Measurements from ENCODE around the gene NAA20. TPM values are rescaled to one million over a fixed set of nuclear protein-coding genes. Genes with fewer than 3 reads are reported as not detected.

NAA20 gene
- total RNA-seq, 4 donors from 2014 or later: 45.5 to 73.2 (median 61.5) TPM

- ATAC-seq (peak; percentile 50 to 72), DNase-seq (peak in 1 of 2 donors; percentile 59)
- peak overlapping the region; percentile 80 to 91 (median 82) for H3K27ac ChIP-seq
- peak overlapping the region; percentile 29 to 41 (median 33) for H3K4me3 ChIP-seq
- in situ Hi-C loops (cut with MboI; ENCODE audit: low sequenced_read_pairs in 4 of 4): loop anchor here (5.0 to 10.0 kb wide), 5 partner anchors 210 to 305 kb away; no protein-coding TSS in a partner anchor
- peaks cover 0 to 21% of the 10 kb centered on the region in 2 donors for H3K36me3 ChIP-seq
- H3K9me3 ChIP-seq: no peaks in the 10 kb centered on the region
- peaks cover 52 to 78% of the 10 kb centered on the region in 2 donors for H3K4me1 ChIP-seq
- H3K27me3 ChIP-seq: no peaks in the 10 kb centered on the region
- TF ChIP-seq POLR2A (IDR thresholded peaks at IDR 0.05): peak in 1 of 2 donors; percentile 43
- TF ChIP-seq, protein P1, sequence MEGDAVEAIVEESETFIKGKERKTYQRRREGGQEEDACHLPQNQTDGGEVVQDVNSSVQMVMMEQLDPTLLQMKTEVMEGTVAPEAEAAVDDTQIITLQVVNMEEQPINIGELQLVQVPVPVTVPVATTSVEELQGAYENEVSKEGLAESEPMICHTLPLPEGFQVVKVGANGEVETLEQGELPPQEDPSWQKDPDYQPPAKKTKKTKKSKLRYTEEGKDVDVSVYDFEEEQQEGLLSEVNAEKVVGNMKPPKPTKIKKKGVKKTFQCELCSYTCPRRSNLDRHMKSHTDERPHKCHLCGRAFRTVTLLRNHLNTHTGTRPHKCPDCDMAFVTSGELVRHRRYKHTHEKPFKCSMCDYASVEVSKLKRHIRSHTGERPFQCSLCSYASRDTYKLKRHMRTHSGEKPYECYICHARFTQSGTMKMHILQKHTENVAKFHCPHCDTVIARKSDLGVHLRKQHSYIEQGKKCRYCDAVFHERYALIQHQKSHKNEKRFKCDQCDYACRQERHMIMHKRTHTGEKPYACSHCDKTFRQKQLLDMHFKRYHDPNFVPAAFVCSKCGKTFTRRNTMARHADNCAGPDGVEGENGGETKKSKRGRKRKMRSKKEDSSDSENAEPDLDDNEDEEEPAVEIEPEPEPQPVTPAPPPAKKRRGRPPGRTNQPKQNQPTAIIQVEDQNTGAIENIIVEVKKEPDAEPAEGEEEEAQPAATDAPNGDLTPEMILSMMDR (IDR thresholded peaks at IDR 0.05 in 4 of 5, conservative IDR thresholded peaks at IDR 0.05 in 1 of 5): no peak
- intact Hi-C loops (cut with DNase I; ENCODE audit: low total_unique reads): loop anchor here (1.0 to 5.0 kb wide), 2 partner anchors 110 to 212 kb away; no protein-coding TSS in a partner anchor
Measured at GRCh38 chr20:19996917-19997316, 20.2 kb upstream of the NAA20 start.

DNA sequence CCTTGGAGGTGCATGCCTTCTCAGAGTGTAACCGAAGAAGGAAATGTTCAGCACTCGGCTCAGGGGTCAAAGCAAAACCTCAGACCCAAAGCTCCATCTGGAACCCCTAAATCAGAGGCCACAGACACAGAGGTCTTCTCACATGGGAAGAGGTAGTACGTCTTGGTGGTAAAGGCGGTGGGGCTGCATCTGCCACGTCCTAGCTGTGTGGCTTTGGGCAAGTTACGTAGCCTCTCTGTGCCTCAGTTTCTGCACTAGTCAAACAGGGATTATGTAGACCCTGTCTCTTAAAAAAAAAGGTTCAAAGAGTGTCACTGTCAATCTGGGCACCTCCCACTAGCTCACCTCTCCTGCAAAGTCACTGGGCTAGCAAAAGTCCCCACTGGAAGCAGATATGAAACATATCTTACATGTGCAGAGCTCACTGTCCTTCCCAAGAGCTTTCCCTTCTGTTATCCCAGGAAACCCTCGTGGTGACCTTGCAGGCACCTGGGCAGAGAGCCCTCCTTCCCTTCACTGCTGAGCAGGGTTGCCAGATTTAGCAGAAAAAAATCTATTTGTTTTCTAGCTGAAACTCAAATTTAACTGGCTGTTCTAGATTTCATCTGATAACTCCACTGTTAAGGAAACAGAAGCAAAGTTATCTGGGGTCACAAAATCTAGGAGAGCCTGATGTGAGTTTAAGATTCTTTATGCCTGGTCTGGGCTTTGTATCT, 18.0 kb upstream of the NAA20 start:
- intact Hi-C loops (cut with DNase I; ENCODE audit: low total_unique reads): loop anchor here (5.0 kb wide), 1 partner anchor 112 kb away; no protein-coding TSS in a partner anchor
- ATAC-seq (no peak), DNase-seq (no peak)
- Histone ChIP-seq H3K36me3 (peaks cover 0 to 21% of the 10 kb centered on the region in 2 donors), H3K4me3 (no peak overlapping the region), H3K27me3 (no peaks in the 10 kb centered on the region), H3K9me3 (no peaks in the 10 kb centered on the region), H3K4me1 (peaks cover 58 to 78% of the 10 kb centered on the region in 2 donors), H3K27ac (peak overlapping the region in 2 of 4 donors; percentile 82 to 86)
- no peak for TF ChIP-seq POLR2A (IDR thresholded peaks at IDR 0.05)
- TF ChIP-seq, protein P1 (IDR thresholded peaks at IDR 0.05 in 4 of 5, conservative IDR thresholded peaks at IDR 0.05 in 1 of 5): no peak
- in situ Hi-C loops (cut with MboI; ENCODE audit: low sequenced_read_pairs in 4 of 4): loop anchor here (5.0 to 10.0 kb wide), 5 partner anchors 212 to 307 kb away; no protein-coding TSS in a partner anchor

DNA sequence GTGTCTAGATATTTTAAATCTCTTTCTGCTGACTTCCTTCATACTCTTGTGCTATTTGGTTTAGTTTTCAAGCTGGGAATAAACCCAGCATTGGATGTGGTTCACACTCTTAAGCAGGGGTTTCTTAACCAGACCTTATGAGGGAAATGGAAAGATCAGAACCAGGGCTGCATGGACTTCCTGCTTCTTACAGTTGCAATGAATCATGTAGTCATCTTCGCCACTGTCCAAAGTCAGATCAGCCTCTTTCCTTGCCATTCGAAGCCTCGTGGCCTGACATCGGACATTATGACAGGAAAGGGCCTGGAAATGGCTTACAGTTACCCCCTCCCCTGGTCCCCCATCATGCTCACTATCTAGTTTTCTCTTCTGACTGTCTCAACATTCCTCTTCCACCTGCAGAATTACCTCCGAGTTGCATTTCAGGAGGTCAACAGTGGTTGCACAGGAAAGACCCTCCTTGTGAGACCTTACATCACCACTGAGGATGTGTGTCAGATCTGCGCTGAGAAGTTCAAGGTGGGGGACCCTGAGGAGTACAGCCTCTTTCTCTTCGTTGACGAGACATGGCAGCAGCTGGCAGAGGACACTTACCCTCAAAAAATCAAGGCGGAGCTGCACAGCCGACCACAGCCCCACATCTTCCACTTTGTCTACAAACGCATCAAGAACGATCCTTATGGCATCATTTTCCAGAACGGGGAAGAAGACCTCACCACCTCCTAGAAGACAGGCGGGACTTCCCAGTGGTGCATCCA, 16.8 kb upstream of the NAA20 start:
- Histone ChIP-seq H3K27ac (peak overlapping the region in 3 of 4 donors; percentile 27 to 86 (median 82)), H3K9me3 (no peaks in the 10 kb centered on the region), H3K36me3 (peaks cover 0 to 21% of the 10 kb centered on the region in 2 donors), H3K4me1 (peaks cover 50 to 70% of the 10 kb centered on the region in 2 donors), H3K27me3 (no peaks in the 10 kb centered on the region), H3K4me3 (no peak overlapping the region)
- intact Hi-C loops (cut with DNase I; ENCODE audit: low total_unique reads) (no loop called here), in situ Hi-C loops (cut with MboI; ENCODE audit: low sequenced_read_pairs in 4 of 4) (no loop called here)
- DNase-seq (no peak), ATAC-seq (no peak)
- TF ChIP-seq, protein P1 (IDR thresholded peaks at IDR 0.05 in 4 of 5, conservative IDR thresholded peaks at IDR 0.05 in 1 of 5): no peak
- TF ChIP-seq POLR2A (IDR thresholded peaks at IDR 0.05): no peak

- Histone ChIP-seq H3K4me3 (peak overlapping the region in 3 of 4 donors; percentile 25 to 50 (median 42)), H3K4me1 (peaks cover 34 to 51% of the 10 kb centered on the region in 2 donors), H3K27ac (peak overlapping the region; percentile 74 to 86 (median 84)), H3K9me3 (no peaks in the 10 kb centered on the region), H3K27me3 (no peaks in the 10 kb centered on the region), H3K36me3 (peaks cover 0 to 21% of the 10 kb centered on the region in 2 donors)
- peak in 1 of 2 donors; percentile 61 for DNase-seq
- ATAC-seq: peak; percentile 41 to 65
- intact Hi-C loops (cut with DNase I; ENCODE audit: low total_unique reads) (loop anchor here (2.0 kb wide), 1 partner anchor 28 kb away; no protein-coding TSS in a partner anchor), in situ Hi-C loops (cut with MboI; ENCODE audit: low sequenced_read_pairs in 4 of 4) (no loop called here)
- TF ChIP-seq, protein P1 (IDR thresholded peaks at IDR 0.05 in 4 of 5, conservative IDR thresholded peaks at IDR 0.05 in 1 of 5): no peak
- TF ChIP-seq POLR2A (IDR thresholded peaks at IDR 0.05): no peak
Measured at GRCh38 chr20:20002101-20002998, 14.8 kb upstream of the NAA20 start.
